GM06990 (cell line): ENCODE measurements around the gene BEGAIN.

Source experiments
- DNase-seq: peaks from one replicate; pipeline ENCODE4 v3.0.0-alpha.2; 2011; ENCODE audit not compliant: insufficient read length; ENCODE audit errors: extremely low read depth
- H3K27me3 ChIP-seq: replicated peaks from 2 replicates; pipeline ENCODE4 v1.6.0; 2011; ENCODE audit warnings: low read length; ENCODE audit not compliant: control insufficient read depth, insufficient read depth
- H3K36me3 ChIP-seq: 2 replicates; pipeline ENCODE4 v1.5.1; 2011; ENCODE audit warnings: low read length; ENCODE audit not compliant: control insufficient read depth, insufficient read depth
- H3K4me3 ChIP-seq: replicated peaks from 2 replicates; pipeline ENCODE4 v1.5.1; 2011; ENCODE audit warnings: low read depth, mild to moderate bottlenecking, control low read depth, low read length
- CTCF ChIP-seq: IDR thresholded peaks from 2 replicates; pipeline ENCODE4 v1.5.1; 2011; ENCODE audit warnings: low read length, control low read depth, mild to moderate bottlenecking, inconsistent platforms; ENCODE audit not compliant: insufficient read depth, poor library complexity, severe bottlenecking

BEGAIN gene

GRCh38 chr14:100629098-100629497 is 41.9 kb upstream of the BEGAIN start:
- H3K36me3 ChIP-seq, result no peaks in the 10 kb centered on the region
- no peak overlapping the region for H3K4me3 ChIP-seq
- no peak for DNase-seq
- TF ChIP-seq CTCF, result no peak
- H3K27me3 ChIP-seq, result no peaks in the 10 kb centered on the region; the same call in 1 of the 2 replicates

DNA sequence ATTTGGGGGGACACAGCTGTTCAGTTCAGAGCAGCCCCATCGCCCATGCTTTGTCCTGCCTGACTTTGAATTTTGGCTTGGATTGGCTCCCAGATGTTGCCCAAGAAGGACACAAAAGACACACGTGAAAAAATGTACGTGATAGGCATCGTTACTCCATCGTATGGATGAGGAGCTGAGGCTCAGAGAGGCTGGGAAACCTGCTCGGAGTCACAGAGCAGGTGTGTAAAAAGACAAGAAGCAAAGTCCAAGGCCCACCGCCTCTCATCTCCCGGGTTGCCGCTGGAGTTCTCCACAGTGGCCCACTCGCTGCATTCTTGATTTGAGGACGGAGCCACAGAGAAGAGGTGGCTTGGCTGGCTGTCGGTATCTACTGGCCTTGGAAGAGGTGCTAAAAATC is 41.0 kb upstream of the BEGAIN start:
- no peak for DNase-seq
- no peak for TF ChIP-seq CTCF
- no peaks in the 10 kb centered on the region; the same call in 1 of the 2 replicates for H3K27me3 ChIP-seq

GRCh38 chr14:100626614-100627013 is 39.4 kb upstream of the BEGAIN start:
- H3K4me3 ChIP-seq, result no peak overlapping the region

More for the DNA sequence above, 41.0 kb upstream of the BEGAIN start:
- Histone ChIP-seq H3K36me3 (no peaks in the 10 kb centered on the region), H3K4me3 (no peak overlapping the region)

GRCh38 chr14:100623961-100624360 is 36.7 kb upstream of the BEGAIN start:
- no peak for TF ChIP-seq CTCF
- Histone ChIP-seq H3K4me3 (no peak overlapping the region), H3K36me3 (no peaks in the 10 kb centered on the region), H3K27me3 (no peaks in the 10 kb centered on the region; the same call in none of the 2 replicates)
- no peak for DNase-seq

More at GRCh38 chr14:100626614-100627013, 39.4 kb upstream of the BEGAIN start:
- Histone ChIP-seq H3K36me3 (no peaks in the 10 kb centered on the region), H3K27me3 (no peaks in the 10 kb centered on the region; the same call in none of the 2 replicates)
- no peak for TF ChIP-seq CTCF
- no peak for DNase-seq

GRCh38 chr14:100623557-100623956 is 36.3 kb upstream of the BEGAIN start:
- Histone ChIP-seq H3K36me3 (no peaks in the 10 kb centered on the region), H3K27me3 (no peaks in the 10 kb centered on the region; the same call in none of the 2 replicates), H3K4me3 (no peak overlapping the region)
- TF ChIP-seq CTCF, result no peak
- DNase-seq, result no peak

DNA sequence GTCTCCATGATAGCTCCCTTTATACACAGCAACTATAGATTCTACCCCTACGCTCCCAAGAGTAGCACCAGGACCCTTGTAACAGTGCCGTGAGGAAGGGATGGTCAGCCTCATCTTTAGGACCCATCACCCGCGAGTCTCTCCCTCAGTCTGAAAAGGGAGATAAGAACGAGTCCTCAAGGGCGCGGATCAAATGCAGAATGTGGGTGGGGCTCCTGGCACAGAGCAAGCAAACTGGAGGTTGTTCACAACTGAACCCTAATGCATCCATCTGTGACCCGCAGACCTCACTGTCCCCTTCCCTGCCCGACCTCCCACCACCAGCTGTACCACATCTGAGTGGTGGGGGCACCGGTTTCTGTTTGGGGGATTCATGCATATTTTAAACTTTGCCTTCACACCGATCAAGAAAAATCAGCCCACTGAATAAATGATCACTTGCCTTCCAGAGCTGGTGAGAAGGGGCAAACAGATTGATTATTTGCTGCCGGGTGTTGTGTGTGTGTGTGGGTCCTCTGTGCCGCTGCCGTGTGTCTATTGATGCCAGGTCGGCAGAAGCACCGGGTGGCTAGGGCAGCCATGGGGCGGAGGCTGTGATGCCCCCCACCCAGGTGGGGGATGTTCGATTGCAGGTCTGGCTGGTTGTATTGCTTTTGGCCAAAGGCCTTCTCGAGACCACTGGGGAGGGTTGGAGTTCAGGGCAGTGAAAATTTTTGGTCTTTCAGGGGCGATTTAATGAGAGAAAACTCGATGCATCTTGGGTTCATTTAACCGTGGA is 35.7 kb upstream of the BEGAIN start:
- no peak overlapping the region for H3K4me3 ChIP-seq
- DNase-seq, result no peak
- TF ChIP-seq CTCF, result no peak
- H3K27me3 ChIP-seq, result no peaks in the 10 kb centered on the region; the same call in none of the 2 replicates
- no peaks in the 10 kb centered on the region for H3K36me3 ChIP-seq
